ENCODE data around the gene ZNF48. TPM values are rescaled to one million over a fixed set of nuclear protein-coding genes. Genes with fewer than 3 reads are reported as not detected.

The ZNF48 gene
- polyA plus RNA-seq, 1 of the 3 experiments (the other 2 are of a cell fraction), result 8.8 TPM

DNA sequence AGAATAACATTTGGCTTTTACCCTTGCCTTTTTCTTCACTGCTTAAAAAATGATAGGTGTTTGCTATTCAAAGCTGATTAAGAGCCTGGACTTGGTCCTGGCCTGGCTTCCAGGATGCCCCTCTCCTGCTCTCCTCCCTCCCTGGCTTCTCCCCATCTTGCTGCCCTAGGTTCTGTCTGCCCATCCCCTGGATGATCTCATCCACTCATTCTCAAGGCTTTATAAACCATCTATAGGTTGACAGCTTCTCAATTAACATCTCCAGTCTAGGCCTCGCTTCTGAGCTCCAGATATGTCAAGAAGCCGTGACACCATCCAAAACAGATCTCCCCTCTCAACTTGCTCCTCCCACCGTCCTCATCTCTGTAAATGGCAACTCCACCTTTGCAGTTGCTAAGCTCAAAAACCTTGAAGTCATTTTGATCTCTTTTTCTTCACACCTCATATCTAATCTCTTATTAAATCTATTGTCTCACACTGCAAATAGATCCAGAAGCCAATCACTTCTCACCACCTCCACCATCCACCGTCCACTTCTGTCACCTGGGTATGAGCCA lies 20.9 kb downstream of the ZNF48 start:
- H3F3A ChIP-seq (replicated peaks; ENCODE audit: insufficient read depth), result peaks cover 23% of the 10 kb centered on the region
- no peaks in the 10 kb centered on the region for H3K27me3 ChIP-seq (ENCODE audit: insufficient read depth)
- H3K4me1 ChIP-seq (ENCODE audit: control insufficient read depth in 1 of 2, insufficient read depth in 2 of 2, low read depth in 1 of 2, low read length in 1 of 2), result peaks cover 5 to 13% of the 10 kb centered on the region in 2 experiments; a peak in 1 of 4 replicates
- H3K79me2 ChIP-seq (ENCODE audit: insufficient read depth), result peaks cover 21% of the 10 kb centered on the region; the same call in 1 of the 2 replicates
- H3K36me3 ChIP-seq (replicated peaks in 1 of 2; ENCODE audit: control insufficient read depth in 1 of 2, insufficient read depth in 2 of 2, low read length in 1 of 2), result peaks cover 15 to 19% of the 10 kb centered on the region in 2 experiments
- H3K9ac ChIP-seq, result no peak overlapping the region
- DNase-seq, result no peak
- no peak for TF ChIP-seq RXRA (IDR thresholded peaks at IDR 0.05; ENCODE audit: borderline replicate concordance, low read depth)
- TF ChIP-seq, protein P1, sequence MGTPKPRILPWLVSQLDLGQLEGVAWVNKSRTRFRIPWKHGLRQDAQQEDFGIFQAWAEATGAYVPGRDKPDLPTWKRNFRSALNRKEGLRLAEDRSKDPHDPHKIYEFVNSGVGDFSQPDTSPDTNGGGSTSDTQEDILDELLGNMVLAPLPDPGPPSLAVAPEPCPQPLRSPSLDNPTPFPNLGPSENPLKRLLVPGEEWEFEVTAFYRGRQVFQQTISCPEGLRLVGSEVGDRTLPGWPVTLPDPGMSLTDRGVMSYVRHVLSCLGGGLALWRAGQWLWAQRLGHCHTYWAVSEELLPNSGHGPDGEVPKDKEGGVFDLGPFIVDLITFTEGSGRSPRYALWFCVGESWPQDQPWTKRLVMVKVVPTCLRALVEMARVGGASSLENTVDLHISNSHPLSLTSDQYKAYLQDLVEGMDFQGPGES (IDR thresholded peaks at IDR 0.05; ENCODE audit: low read depth, low read length), result no peak
- no peak for TF ChIP-seq MEF2A (IDR thresholded peaks at IDR 0.05; ENCODE audit: borderline replicate concordance, low read depth)
- TF ChIP-seq FOXJ3 (CRISPR knock-in tag; IDR thresholded peaks at IDR 0.05), result no peak
- TF ChIP-seq SMC3 (IDR thresholded peaks at IDR 0.05; ENCODE audit: low read depth, low read length), result no peak
- TF ChIP-seq, protein P2, sequence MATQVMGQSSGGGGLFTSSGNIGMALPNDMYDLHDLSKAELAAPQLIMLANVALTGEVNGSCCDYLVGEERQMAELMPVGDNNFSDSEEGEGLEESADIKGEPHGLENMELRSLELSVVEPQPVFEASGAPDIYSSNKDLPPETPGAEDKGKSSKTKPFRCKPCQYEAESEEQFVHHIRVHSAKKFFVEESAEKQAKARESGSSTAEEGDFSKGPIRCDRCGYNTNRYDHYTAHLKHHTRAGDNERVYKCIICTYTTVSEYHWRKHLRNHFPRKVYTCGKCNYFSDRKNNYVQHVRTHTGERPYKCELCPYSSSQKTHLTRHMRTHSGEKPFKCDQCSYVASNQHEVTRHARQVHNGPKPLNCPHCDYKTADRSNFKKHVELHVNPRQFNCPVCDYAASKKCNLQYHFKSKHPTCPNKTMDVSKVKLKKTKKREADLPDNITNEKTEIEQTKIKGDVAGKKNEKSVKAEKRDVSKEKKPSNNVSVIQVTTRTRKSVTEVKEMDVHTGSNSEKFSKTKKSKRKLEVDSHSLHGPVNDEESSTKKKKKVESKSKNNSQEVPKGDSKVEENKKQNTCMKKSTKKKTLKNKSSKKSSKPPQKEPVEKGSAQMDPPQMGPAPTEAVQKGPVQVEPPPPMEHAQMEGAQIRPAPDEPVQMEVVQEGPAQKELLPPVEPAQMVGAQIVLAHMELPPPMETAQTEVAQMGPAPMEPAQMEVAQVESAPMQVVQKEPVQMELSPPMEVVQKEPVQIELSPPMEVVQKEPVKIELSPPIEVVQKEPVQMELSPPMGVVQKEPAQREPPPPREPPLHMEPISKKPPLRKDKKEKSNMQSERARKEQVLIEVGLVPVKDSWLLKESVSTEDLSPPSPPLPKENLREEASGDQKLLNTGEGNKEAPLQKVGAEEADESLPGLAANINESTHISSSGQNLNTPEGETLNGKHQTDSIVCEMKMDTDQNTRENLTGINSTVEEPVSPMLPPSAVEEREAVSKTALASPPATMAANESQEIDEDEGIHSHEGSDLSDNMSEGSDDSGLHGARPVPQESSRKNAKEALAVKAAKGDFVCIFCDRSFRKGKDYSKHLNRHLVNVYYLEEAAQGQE (IDR thresholded peaks at IDR 0.05; ENCODE audit: low read depth, low read length), result no peak
- CTCF ChIA-PET, result interaction anchor here (0.8 to 1.0 kb wide), 2 partner anchors 14 kb away, joined by 3 to 4 read pairs; partner anchors contain the start of gene DCTPP1
- no peak overlapping the region for H3K4me3 ChIP-seq (ENCODE audit: low read depth in 2 of 2, low read length in 1 of 2)
- H2AFZ ChIP-seq (ENCODE audit: low read depth), result no peak overlapping the region
- peaks cover 4% of the 10 kb centered on the region; the same call in 1 of the 2 replicates for H4K20me1 ChIP-seq (ENCODE audit: insufficient read depth)
- H3K9me3 ChIP-seq, result no peaks in the 10 kb centered on the region
- no peaks in the 10 kb centered on the region for H3K9me2 ChIP-seq
- no peak overlapping the region for H3K4me2 ChIP-seq
- H3K27ac ChIP-seq (ENCODE audit: low read depth in 2 of 2, low read length in 1 of 2), result peak overlapping the region in 1 of 2 experiments; percentile 5; a peak in 1 of 4 replicates
- WGBS (ENCODE audit: low lambda C conversion rate), result 94% methylated on average over 4 of the region's 4 CpGs
- POLR2A ChIA-PET, result no interaction called here

- Histone ChIP-seq H3K4me3 (ENCODE audit: low read depth in 2 of 2, low read length in 1 of 2) (peak overlapping the region in 1 of 2 experiments; percentile 40; a peak in 2 of 4 replicates), H3K36me3 (replicated peaks in 1 of 2; ENCODE audit: control insufficient read depth in 1 of 2, insufficient read depth in 2 of 2, low read length in 1 of 2) (peaks cover 11 to 19% of the 10 kb centered on the region in 2 experiments), H3K9me3 (no peaks in the 10 kb centered on the region), H3K9ac (no peak overlapping the region), H4K20me1 (ENCODE audit: insufficient read depth) (peaks cover 4% of the 10 kb centered on the region; the same call in 1 of the 2 replicates), H3K9me2 (no peaks in the 10 kb centered on the region), H3K27ac (ENCODE audit: low read depth in 2 of 2, low read length in 1 of 2) (peak overlapping the region in 1 of 2 experiments; percentile 50; a peak in 1 of 4 replicates), H3F3A (replicated peaks; ENCODE audit: insufficient read depth) (peaks cover 23% of the 10 kb centered on the region), H3K4me2 (0 out of 2 replicates have a peak overlapping the region, but pooled peaks have one; percentile 50), H3K79me2 (ENCODE audit: insufficient read depth) (peaks cover 16% of the 10 kb centered on the region; the same call in 1 of the 2 replicates), H3K4me1 (ENCODE audit: control insufficient read depth in 1 of 2, insufficient read depth in 2 of 2, low read depth in 1 of 2, low read length in 1 of 2) (peaks cover 5 to 13% of the 10 kb centered on the region in 2 experiments; a peak in 1 of 4 replicates), H2AFZ (ENCODE audit: low read depth) (no peak overlapping the region), H3K27me3 (ENCODE audit: insufficient read depth) (no peaks in the 10 kb centered on the region)
- TF ChIP-seq, protein P1 (IDR thresholded peaks at IDR 0.05; ENCODE audit: low read depth, low read length), result no peak
- peak; percentile 11; the same call in 1 of the 2 replicates for TF ChIP-seq TCF12 (IDR thresholded peaks at IDR 0.05)
- TF ChIP-seq JUND (IDR thresholded peaks at IDR 0.05), result no peak
- CTCF ChIA-PET, result interaction anchor here (1.0 to 2.6 kb wide), 7 partner anchors 7 to 326 kb away, joined by 3 to 16 read pairs (median 5); partner anchors contain the start of genes DCTPP1 and ZNF771
- 77% methylated on average over 16 of the region's 18 CpGs for WGBS (ENCODE audit: low lambda C conversion rate)
- POLR2A ChIA-PET, result interaction anchor here (1.0 to 1.5 kb wide), 6 partner anchors 7 to 155 kb away, joined by 3 to 15 read pairs (median 8); partner anchors contain the start of genes DCTPP1, TBC1D10B, ZNF48 and ZNF771
- no peak for DNase-seq
These were observed 21.7 kb downstream of the ZNF48 start for GRCh38 chr16:30416624-30417528.

All from SK-N-SH (cell line).